WTC11 (cell line): ENCODE measurements around the gene RAB17. TPM values are rescaled to one million over a fixed set of nuclear protein-coding genes. Genes with fewer than 3 reads are reported as not detected.

ENCODE experiments used
- ATAC-seq: fragments of 200-7000 bp; cut with Tn5 transposase; 2 replicates; pipeline ENCODE4 v1.10.0; 2021; ENCODE audit warnings: mild to moderate bottlenecking, moderate library complexity
- CTCF ChIA-PET: fragments of 300-600 bp; sonication (Branson Sonifier 250); formaldehyde crosslinking; loops from one replicate; lab custom pipeline; 2021; ENCODE audit warnings: antibody characterized with exemption; lab: Charles Lee
- POLR2A ChIA-PET: fragments of 350-600 bp; sonication (Branson Sonifier 250); formaldehyde crosslinking; loops from one replicate; lab custom pipeline; 2021; ENCODE audit warnings: antibody characterized with exemption; lab: Charles Lee
- DNase-seq: peaks from one replicate; pipeline ENCODE4 v3.0.0; 2021; ENCODE audit warnings: low spot score
- H3K27ac Mint-ChIP-seq: 2 replicates; pipeline ENCODE4 v1.8.0; 2021; ENCODE audit warnings: mixed read lengths
- H3K27me3 Mint-ChIP-seq: 2 replicates; pipeline ENCODE4 v1.8.0; 2021; ENCODE audit warnings: low read depth, mild to moderate bottlenecking, moderate library complexity, mixed read lengths
- H3K36me3 Mint-ChIP-seq: 2 replicates; pipeline ENCODE4 v1.8.0; 2021; ENCODE audit warnings: mixed read lengths
- H3K4me1 Mint-ChIP-seq: 2 replicates; pipeline ENCODE4 v1.8.0; 2022; ENCODE audit warnings: mixed read lengths
- H3K4me3 Mint-ChIP-seq: 2 replicates; pipeline ENCODE4 v1.8.0; 2021; ENCODE audit warnings: mild to moderate bottlenecking, moderate library complexity, mixed read lengths
- H3K9me3 Mint-ChIP-seq: 2 replicates; pipeline ENCODE4 v1.8.0; 2021; ENCODE audit warnings: mixed read lengths
- ATF1 ChIP-seq: sonication (generic); formaldehyde crosslinking; IDR thresholded peaks from 2 replicates; pipeline ENCODE4 v1.8.1; 2023; ENCODE audit warnings: mild to moderate bottlenecking, moderate library complexity, missing genetic modification reagents
- ELF4 ChIP-seq: sonication (generic); formaldehyde crosslinking; IDR thresholded peaks from 2 replicates; pipeline ENCODE4 v1.8.1; 2022; ENCODE audit warnings: low read depth, mild to moderate bottlenecking, moderate library complexity, missing genetic modification reagents
- FOXJ3 ChIP-seq: sonication (generic); formaldehyde crosslinking; IDR thresholded peaks from 2 replicates; pipeline ENCODE4 v1.9.0; 2021; ENCODE audit warnings: missing genetic modification reagents, mild to moderate bottlenecking, borderline replicate concordance
- NFE2L1 ChIP-seq: sonication (generic); formaldehyde crosslinking; IDR thresholded peaks from 2 replicates; pipeline ENCODE4 v1.8.1; 2023; ENCODE audit warnings: missing genetic modification reagents
- SMAD4 ChIP-seq: sonication (generic); formaldehyde crosslinking; IDR thresholded peaks from 2 replicates; pipeline ENCODE4 v1.8.0; 2022; ENCODE audit warnings: mild to moderate bottlenecking, missing genetic modification reagents
- ZBTB21 ChIP-seq: sonication (generic); formaldehyde crosslinking; IDR thresholded peaks from 2 replicates; pipeline ENCODE4 v1.8.1; 2023; ENCODE audit warnings: mild to moderate bottlenecking, missing genetic modification reagents, borderline replicate concordance
- ZNF121 ChIP-seq: sonication (generic); formaldehyde crosslinking; IDR thresholded peaks from 2 replicates; pipeline ENCODE4 v1.8.0; 2023; ENCODE audit warnings: missing genetic modification reagents
- ZNF232 ChIP-seq: sonication (generic); formaldehyde crosslinking; IDR thresholded peaks from 2 replicates; pipeline ENCODE4 v1.8.0; 2022; ENCODE audit warnings: mild to moderate bottlenecking, missing genetic modification reagents
- ZNF317 ChIP-seq: sonication (generic); formaldehyde crosslinking; IDR thresholded peaks from 2 replicates; pipeline ENCODE4 v1.8.1; 2023; ENCODE audit warnings: low read depth, mild to moderate bottlenecking, moderate library complexity, missing genetic modification reagents, borderline replicate concordance
- ZNF416 ChIP-seq: fragments of 250-450 bp; sonication (Bioruptor Pico); IDR thresholded peaks from 2 replicates; pipeline ENCODE4 v1.9.0; 2021; ENCODE audit warnings: mild to moderate bottlenecking, inconsistent platforms
- total RNA-seq: library from RNA; stranded (reverse); gene quantifications from 3 replicates; pipeline ENCODE4 v1.2.3, GENCODE V29; 2021
- TF ChIP-seq, protein P1 (sequence below): sonication (generic); formaldehyde crosslinking; IDR thresholded peaks from 2 replicates; pipeline ENCODE4 v1.8.0; 2023; ENCODE audit warnings: mild to moderate bottlenecking, missing genetic modification reagents
- TF ChIP-seq, protein P2 (sequence below): sonication (generic); formaldehyde crosslinking; IDR thresholded peaks from 2 replicates; pipeline ENCODE4 v1.8.0; 2022; ENCODE audit warnings: mild to moderate bottlenecking, missing genetic modification reagents
- TF ChIP-seq, protein P3 (sequence below): sonication (generic); formaldehyde crosslinking; IDR thresholded peaks from 2 replicates; pipeline ENCODE4 v1.8.1; 2023; ENCODE audit warnings: mild to moderate bottlenecking, missing genetic modification reagents, moderate library complexity
- TF ChIP-seq, protein P4 (sequence below): sonication (generic); formaldehyde crosslinking; IDR thresholded peaks from 2 replicates; pipeline ENCODE4 v1.8.1; 2022; ENCODE audit warnings: mild to moderate bottlenecking, missing genetic modification reagents, moderate library complexity, borderline replicate concordance
- TF ChIP-seq, protein P5 (sequence below): sonication (generic); formaldehyde crosslinking; IDR thresholded peaks from 2 replicates; pipeline ENCODE4 v1.8.1; 2022; ENCODE audit warnings: missing genetic modification reagents, borderline replicate concordance
- TF ChIP-seq, protein P6 (sequence below): fragments of 250-450 bp; sonication (Bioruptor Pico); IDR thresholded peaks from 2 replicates; pipeline ENCODE4 v1.9.0; 2021; ENCODE audit warnings: mild to moderate bottlenecking

Gene RAB17
- total RNA-seq, 1 experiment from 2014 or later: 140 TPM

DNA sequence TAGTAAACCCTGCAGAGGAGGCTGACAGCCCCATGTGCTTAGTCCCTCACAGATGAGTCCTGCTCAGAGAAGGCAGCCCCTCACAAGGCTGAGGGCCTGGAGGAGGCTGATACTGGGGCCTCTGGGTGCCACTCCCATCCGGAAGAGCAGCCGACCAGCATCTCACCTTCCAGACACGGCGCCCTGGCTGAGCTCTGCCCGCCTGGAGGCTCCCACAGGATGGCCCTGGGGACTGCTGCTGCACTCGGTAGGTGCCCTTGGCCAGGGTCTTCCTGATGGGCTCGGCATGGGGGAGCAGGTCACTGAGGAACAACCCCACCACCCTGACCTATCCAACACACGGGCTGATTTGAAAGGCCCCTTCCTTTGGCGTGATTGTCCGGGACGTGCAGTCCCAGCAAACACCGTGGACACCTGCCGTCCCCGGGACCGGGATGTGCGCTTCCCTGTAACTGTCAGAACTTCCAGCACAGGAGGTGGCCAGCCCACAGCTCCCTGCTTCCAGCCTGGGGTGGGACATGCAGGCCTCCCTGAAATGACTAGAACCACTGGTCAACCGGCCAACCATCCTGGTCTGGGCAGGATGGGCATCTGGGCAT is 64.9 kb downstream of the RAB17 start (continued):
- TF ChIP-seq, protein P1, sequence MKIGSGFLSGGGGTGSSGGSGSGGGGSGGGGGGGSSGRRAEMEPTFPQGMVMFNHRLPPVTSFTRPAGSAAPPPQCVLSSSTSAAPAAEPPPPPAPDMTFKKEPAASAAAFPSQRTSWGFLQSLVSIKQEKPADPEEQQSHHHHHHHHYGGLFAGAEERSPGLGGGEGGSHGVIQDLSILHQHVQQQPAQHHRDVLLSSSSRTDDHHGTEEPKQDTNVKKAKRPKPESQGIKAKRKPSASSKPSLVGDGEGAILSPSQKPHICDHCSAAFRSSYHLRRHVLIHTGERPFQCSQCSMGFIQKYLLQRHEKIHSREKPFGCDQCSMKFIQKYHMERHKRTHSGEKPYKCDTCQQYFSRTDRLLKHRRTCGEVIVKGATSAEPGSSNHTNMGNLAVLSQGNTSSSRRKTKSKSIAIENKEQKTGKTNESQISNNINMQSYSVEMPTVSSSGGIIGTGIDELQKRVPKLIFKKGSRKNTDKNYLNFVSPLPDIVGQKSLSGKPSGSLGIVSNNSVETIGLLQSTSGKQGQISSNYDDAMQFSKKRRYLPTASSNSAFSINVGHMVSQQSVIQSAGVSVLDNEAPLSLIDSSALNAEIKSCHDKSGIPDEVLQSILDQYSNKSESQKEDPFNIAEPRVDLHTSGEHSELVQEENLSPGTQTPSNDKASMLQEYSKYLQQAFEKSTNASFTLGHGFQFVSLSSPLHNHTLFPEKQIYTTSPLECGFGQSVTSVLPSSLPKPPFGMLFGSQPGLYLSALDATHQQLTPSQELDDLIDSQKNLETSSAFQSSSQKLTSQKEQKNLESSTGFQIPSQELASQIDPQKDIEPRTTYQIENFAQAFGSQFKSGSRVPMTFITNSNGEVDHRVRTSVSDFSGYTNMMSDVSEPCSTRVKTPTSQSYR (CRISPR knock-in tag): no peak
- TF ChIP-seq, protein P2, sequence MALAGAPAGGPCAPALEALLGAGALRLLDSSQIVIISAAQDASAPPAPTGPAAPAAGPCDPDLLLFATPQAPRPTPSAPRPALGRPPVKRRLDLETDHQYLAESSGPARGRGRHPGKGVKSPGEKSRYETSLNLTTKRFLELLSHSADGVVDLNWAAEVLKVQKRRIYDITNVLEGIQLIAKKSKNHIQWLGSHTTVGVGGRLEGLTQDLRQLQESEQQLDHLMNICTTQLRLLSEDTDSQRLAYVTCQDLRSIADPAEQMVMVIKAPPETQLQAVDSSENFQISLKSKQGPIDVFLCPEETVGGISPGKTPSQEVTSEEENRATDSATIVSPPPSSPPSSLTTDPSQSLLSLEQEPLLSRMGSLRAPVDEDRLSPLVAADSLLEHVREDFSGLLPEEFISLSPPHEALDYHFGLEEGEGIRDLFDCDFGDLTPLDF (CRISPR knock-in tag): no peak
- TF ChIP-seq, all 79 proteins: peak for 0

DNA sequence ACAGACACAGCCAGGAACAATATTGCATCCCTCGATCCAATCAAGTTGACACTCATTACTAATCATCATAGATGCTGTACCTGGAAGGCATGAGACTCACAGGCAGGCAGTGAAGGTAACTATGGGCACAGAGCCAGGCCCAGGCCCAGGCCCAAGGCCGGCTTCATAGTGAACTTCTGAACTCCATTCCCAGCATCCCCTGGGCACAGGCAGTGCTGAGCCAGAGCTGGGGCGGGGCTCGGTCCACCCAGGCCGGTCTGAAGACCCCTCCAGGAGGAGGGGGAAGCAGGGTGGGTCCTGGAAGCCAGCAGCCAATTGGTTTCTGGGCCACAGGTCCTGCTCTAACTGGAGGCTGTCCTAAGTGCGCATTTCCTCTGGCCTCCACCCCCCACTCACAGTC is 65.9 kb downstream of the RAB17 start:
- Mint-ChIP-seq H3K27ac (no peak overlapping the region), H3K27me3 (no peaks in the 10 kb centered on the region), H3K4me1 (no peaks in the 10 kb centered on the region), H3K9me3 (no peaks in the 10 kb centered on the region), H3K36me3 (no peaks in the 10 kb centered on the region; the same call in 1 of the 2 replicates), H3K4me3 (no peak overlapping the region)
- no peak for DNase-seq
- CTCF ChIA-PET: interaction anchor here (1.5 kb wide), 1 partner anchor 12 kb away, joined by 13 read pairs; no protein-coding TSS in a partner anchor
- POLR2A ChIA-PET: no interaction called here
- TF ChIP-seq SMAD4 (CRISPR knock-in tag) (no peak), ZNF317 (CRISPR knock-in tag) (no peak), ZNF121 (CRISPR knock-in tag) (no peak), ATF1 (CRISPR knock-in tag) (no peak), FOXJ3 (CRISPR knock-in tag) (no peak), NFE2L1 (CRISPR knock-in tag) (no peak), ZBTB21 (CRISPR knock-in tag) (no peak), ZNF416 (no peak), ZNF232 (CRISPR knock-in tag) (no peak), ELF4 (no peak)
- TF ChIP-seq, protein P3, sequence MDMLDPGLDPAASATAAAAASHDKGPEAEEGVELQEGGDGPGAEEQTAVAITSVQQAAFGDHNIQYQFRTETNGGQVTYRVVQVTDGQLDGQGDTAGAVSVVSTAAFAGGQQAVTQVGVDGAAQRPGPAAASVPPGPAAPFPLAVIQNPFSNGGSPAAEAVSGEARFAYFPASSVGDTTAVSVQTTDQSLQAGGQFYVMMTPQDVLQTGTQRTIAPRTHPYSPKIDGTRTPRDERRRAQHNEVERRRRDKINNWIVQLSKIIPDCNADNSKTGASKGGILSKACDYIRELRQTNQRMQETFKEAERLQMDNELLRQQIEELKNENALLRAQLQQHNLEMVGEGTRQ: no peak
- TF ChIP-seq, protein P4, sequence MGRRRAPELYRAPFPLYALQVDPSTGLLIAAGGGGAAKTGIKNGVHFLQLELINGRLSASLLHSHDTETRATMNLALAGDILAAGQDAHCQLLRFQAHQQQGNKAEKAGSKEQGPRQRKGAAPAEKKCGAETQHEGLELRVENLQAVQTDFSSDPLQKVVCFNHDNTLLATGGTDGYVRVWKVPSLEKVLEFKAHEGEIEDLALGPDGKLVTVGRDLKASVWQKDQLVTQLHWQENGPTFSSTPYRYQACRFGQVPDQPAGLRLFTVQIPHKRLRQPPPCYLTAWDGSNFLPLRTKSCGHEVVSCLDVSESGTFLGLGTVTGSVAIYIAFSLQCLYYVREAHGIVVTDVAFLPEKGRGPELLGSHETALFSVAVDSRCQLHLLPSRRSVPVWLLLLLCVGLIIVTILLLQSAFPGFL (CRISPR knock-in tag): no peak
- TF ChIP-seq, protein P5, sequence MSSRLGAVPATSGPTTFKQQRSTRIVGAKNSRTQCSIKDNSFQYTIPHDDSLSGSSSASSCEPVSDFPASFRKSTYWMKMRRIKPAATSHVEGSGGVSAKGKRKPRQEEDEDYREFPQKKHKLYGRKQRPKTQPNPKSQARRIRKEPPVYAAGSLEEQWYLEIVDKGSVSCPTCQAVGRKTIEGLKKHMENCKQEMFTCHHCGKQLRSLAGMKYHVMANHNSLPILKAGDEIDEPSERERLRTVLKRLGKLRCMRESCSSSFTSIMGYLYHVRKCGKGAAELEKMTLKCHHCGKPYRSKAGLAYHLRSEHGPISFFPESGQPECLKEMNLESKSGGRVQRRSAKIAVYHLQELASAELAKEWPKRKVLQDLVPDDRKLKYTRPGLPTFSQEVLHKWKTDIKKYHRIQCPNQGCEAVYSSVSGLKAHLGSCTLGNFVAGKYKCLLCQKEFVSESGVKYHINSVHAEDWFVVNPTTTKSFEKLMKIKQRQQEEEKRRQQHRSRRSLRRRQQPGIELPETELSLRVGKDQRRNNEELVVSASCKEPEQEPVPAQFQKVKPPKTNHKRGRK (CRISPR knock-in tag): no peak
- TF ChIP-seq, protein P6, sequence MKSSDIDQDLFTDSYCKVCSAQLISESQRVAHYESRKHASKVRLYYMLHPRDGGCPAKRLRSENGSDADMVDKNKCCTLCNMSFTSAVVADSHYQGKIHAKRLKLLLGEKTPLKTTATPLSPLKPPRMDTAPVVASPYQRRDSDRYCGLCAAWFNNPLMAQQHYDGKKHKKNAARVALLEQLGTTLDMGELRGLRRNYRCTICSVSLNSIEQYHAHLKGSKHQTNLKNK (CRISPR knock-in tag): no peak
- TF ChIP-seq, protein P2 (CRISPR knock-in tag): no peak
- ATAC-seq: no peak

Other genes starting within 250 kb of the RAB17 start
- gene COL6A3, start 176.6 kb downstream of the RAB17 start, total RNA-seq: 2.6 to 4.4 TPM (median 3.9 TPM) in 3 replicates
- 7.7 to 10.3 TPM (median 9.7 TPM) in 3 replicates for gene MLPH, start 103.5 kb downstream of the RAB17 start, total RNA-seq
- gene PRLH, start 24.2 kb downstream of the RAB17 start, total RNA-seq: not detected in 3 replicates
- 70.6 to 88.4 TPM (median 71.2 TPM) in 3 replicates for gene LRRFIP1, start 36.9 kb upstream of the RAB17 start, total RNA-seq
- 0.53 to 1.3 TPM (median 0.71 TPM) in 3 replicates for gene RBM44, start 208.0 kb upstream of the RAB17 start, total RNA-seq